K562 (cell line): ENCODE data around the gene TMEM158. TPM values are rescaled to one million over a fixed set of nuclear protein-coding genes. Genes with fewer than 3 reads are reported as not detected.
A peak's percentile ranks its signal among the peaks of the same experiment; 100 is the strongest.

Experiments
- ATAC-seq: fragments of 200-7000 bp; cut with Tn5 transposase; 3 replicates; pipeline ENCODE4 v1.9.1; 2020; ENCODE audit warnings: moderate library complexity
- BruUV-seq: library from RNA; stranded (reverse); fragments of 400-500 nt; replicated peaks from 2 replicates; lab custom pipeline; 2021; lab: Mats Ljungman, UMichigan
- CTCF ChIA-PET: fragments of 300-600 bp; formaldehyde crosslinking; extraction: SDS; loops from one replicate; lab custom pipeline; 2021; ENCODE audit warnings: low intra/inter-chr PET ratio; lab: Yijun Ruan, JAX
- POLR2A ChIA-PET: fragments of 300-600, 350-650 bp; sonication (Branson Sonifier 250); formaldehyde crosslinking; extraction: SDS; loops from one replicate; lab custom pipeline; 2021; ENCODE audit warnings: antibody characterized with exemption, inconsistent platforms; lab: Yijun Ruan, JAX
- DNase-seq, 4 experiments: peaks; one replicate each; pipeline versions ENCODE4 v3.0.0 to v3.0.0-alpha.2; 2011 to 2018; ENCODE audit warnings: low spot score in 3 of 4, mixed read lengths in 3 of 4; ENCODE audit errors: extremely low read depth in 1 of 4
- FAIRE-seq: peaks from 2 replicates; lab custom pipeline; 2011; peaks lifted over from hg19 to GRCh38; lab: Jason Lieb, UNC
- H2AFZ ChIP-seq: 2 replicates; pipeline ENCODE4 v1.6.0; 2011; ENCODE audit warnings: low read depth, low read length, control low read depth, inconsistent platforms
- H3K27ac ChIP-seq: fragments of 200-600 bp; 3 replicates; pipeline ENCODE4 v1.8.0; 2011; ENCODE audit warnings: low read depth, mild to moderate bottlenecking, control low read depth, inconsistent platforms, low read length, moderate library complexity, mixed read lengths; ENCODE audit errors: extremely low read depth
- H3K27me3 ChIP-seq, 2 experiments: fragments of 300-600 bp in 1 of 2; 2 replicates in 1 of 2; 3 replicates in 1 of 2; pipeline versions ENCODE4 v1.6.0 to v1.8.0; 2011; ENCODE audit warnings: inconsistent platforms in 2 of 2, low read length in 2 of 2, mild to moderate bottlenecking in 1 of 2, mixed read lengths in 1 of 2, moderate library complexity in 1 of 2; ENCODE audit not compliant: control insufficient read depth in 2 of 2, insufficient read depth in 2 of 2
- H3K36me3 ChIP-seq: fragments of 300-600 bp; 3 replicates; pipeline ENCODE4 v1.8.0; 2011; ENCODE audit warnings: mild to moderate bottlenecking, low read length, inconsistent platforms; ENCODE audit not compliant: control insufficient read depth, insufficient read depth
- H3K4me1 ChIP-seq, 2 experiments: fragments of 200-600 bp in 1 of 2; replicated peaks in 1 of 2; 2 replicates in 1 of 2; 3 replicates in 1 of 2; pipeline versions ENCODE4 v1.5.1 to v1.8.0; 2011; ENCODE audit warnings: inconsistent platforms in 2 of 2, low read length in 2 of 2, mild to moderate bottlenecking in 1 of 2, mixed read lengths in 1 of 2, moderate library complexity in 1 of 2; ENCODE audit not compliant: control insufficient read depth in 2 of 2, insufficient read depth in 2 of 2
- H3K4me2 ChIP-seq: 2 replicates; pipeline ENCODE4 v1.6.1; 2011; ENCODE audit warnings: low read length, control low read depth, inconsistent platforms, mixed read lengths; ENCODE audit not compliant: insufficient read depth
- H3K4me3 ChIP-seq: fragments of 200-600 bp; sonication (generic), shearing (Covaris generic); 2 replicates; pipeline ENCODE4 v1.5.1; 2016; ENCODE audit warnings: control low read depth, inconsistent platforms
- H3K79me2 ChIP-seq: fragments of 200-600 bp; 3 replicates; pipeline ENCODE4 v1.8.0; 2011; ENCODE audit warnings: low read length, inconsistent platforms; ENCODE audit not compliant: control insufficient read depth, insufficient read depth
- H3K9ac ChIP-seq, 2 experiments: 2 replicates each; pipeline versions ENCODE4 v1.6.0 to v1.6.1; 2011; ENCODE audit warnings: low read depth in 2 of 2, low read length in 2 of 2, control low read depth in 1 of 2, inconsistent platforms in 1 of 2, mild to moderate bottlenecking in 1 of 2, mixed read lengths in 1 of 2; ENCODE audit not compliant: insufficient read depth in 1 of 2
- H3K9me1 ChIP-seq: one replicate; pipeline ENCODE4 v1.6.0; 2011; ENCODE audit warnings: inconsistent platforms, mild to moderate bottlenecking, low read length, moderate library complexity; ENCODE audit not compliant: control insufficient read depth, insufficient read depth
- H3K9me3 ChIP-seq: replicated peaks from 2 replicates; pipeline ENCODE4 v1.5.1; 2011; ENCODE audit warnings: low read depth, low read length, inconsistent platforms; ENCODE audit not compliant: control insufficient read depth, insufficient read depth
- H4K20me1 ChIP-seq: replicated peaks from 2 replicates; pipeline ENCODE4 v1.6.1; 2011; ENCODE audit warnings: low read length, inconsistent platforms, mixed read lengths; ENCODE audit not compliant: control insufficient read depth, insufficient read depth
- C11orf30 ChIP-seq: fragments of 450-650 bp; IDR thresholded peaks from 2 replicates; pipeline ENCODE4 v1.6.1; 2016; ENCODE audit warnings: low read depth, mild to moderate bottlenecking
- DPF2 ChIP-seq: fragments of 450-650 bp; IDR thresholded peaks from 2 replicates; pipeline ENCODE4 v1.6.1; 2016
- ESRRA ChIP-seq: fragments of 450-650 bp; IDR thresholded peaks from 2 replicates; pipeline ENCODE4 v1.6.1; 2014; ENCODE audit warnings: low read depth, mild to moderate bottlenecking, moderate library complexity, borderline replicate concordance
- KDM4B ChIP-seq, 2 experiments: fragments of 450-650 bp in 1 of 2; sonication (generic) in 1 of 2; IDR thresholded peaks; 2 replicates each; pipeline ENCODE4 v1.6.1; 2016 to 2017; ENCODE audit warnings: borderline replicate concordance in 2 of 2, antibody characterized with exemption in 1 of 2, low read depth in 1 of 2, mild to moderate bottlenecking in 1 of 2
- L3MBTL2 ChIP-seq: fragments of 450-650 bp; IDR thresholded peaks from 2 replicates; pipeline ENCODE4 v1.6.1; 2016; ENCODE audit warnings: mild to moderate bottlenecking, moderate library complexity
- MTA2 ChIP-seq: fragments of 450-650 bp; IDR thresholded peaks from 2 replicates; pipeline ENCODE4 v1.6.1; 2016; ENCODE audit warnings: low read depth
- MTA3 ChIP-seq: fragments of 450-650 bp; formaldehyde crosslinking; IDR thresholded peaks from 2 replicates; pipeline ENCODE4 v1.6.1; 2017; ENCODE audit warnings: mild to moderate bottlenecking, borderline replicate concordance
- NEUROD1 ChIP-seq: fragments of 150-350 bp; IDR thresholded peaks from 2 replicates; pipeline ENCODE4 v1.6.1; 2014; ENCODE audit warnings: borderline replicate concordance, low read length, low read depth; ENCODE audit not compliant: partially characterized antibody
- SIX5 ChIP-seq, 2 experiments: IDR thresholded peaks; 2 replicates each; pipeline ENCODE4 v1.6.1; 2011; ENCODE audit warnings: low read length in 2 of 2, borderline replicate concordance in 1 of 2, low read depth in 1 of 2, mild to moderate bottlenecking in 1 of 2, moderate library complexity in 1 of 2; ENCODE audit not compliant: insufficient read depth in 1 of 2
- TEAD1 ChIP-seq, 2 experiments: fragments of 450-650 bp in 1 of 2; sonication (generic) in 1 of 2; formaldehyde crosslinking; IDR thresholded peaks; 2 replicates each; pipeline versions ENCODE4 v1.4.0 to v1.8.0; 2020 to 2022; ENCODE audit warnings: mild to moderate bottlenecking in 2 of 2, missing genetic modification reagents in 1 of 2
- ZBTB2 ChIP-seq: fragments of 450-650 bp; IDR thresholded peaks from 2 replicates; pipeline ENCODE4 v1.6.1; 2016; ENCODE audit warnings: antibody characterized with exemption
- ZKSCAN1 ChIP-seq: fragments of 150-350 bp; IDR thresholded peaks from 2 replicates; pipeline ENCODE4 v1.6.1; 2016; ENCODE audit warnings: low read depth, low read length
- ZNF12 ChIP-seq: sonication (generic); formaldehyde crosslinking; IDR thresholded peaks from 2 replicates; pipeline ENCODE4 v1.4.0; 2020; ENCODE audit warnings: mild to moderate bottlenecking, missing genetic modification reagents
- ZNF592 ChIP-seq: fragments of 450-650 bp; IDR thresholded peaks from 2 replicates; pipeline ENCODE4 v1.6.1; 2017; ENCODE audit warnings: antibody characterized with exemption, mild to moderate bottlenecking
- ZNF699 ChIP-seq: fragments of 250-450 bp; sonication (Bioruptor Pico); IDR thresholded peaks from 2 replicates; pipeline ENCODE4 v1.8.0; 2021; ENCODE audit warnings: mild to moderate bottlenecking, moderate library complexity; ENCODE audit not compliant: insufficient replicate concordance
- WGBS: fragments of 100-300 bp; shearing (Covaris generic); methylation state at CpG from one replicate; pipeline ENCODE4 v1.1.6; 2016; ENCODE audit warnings: low coverage, mixed read lengths; ENCODE audit not compliant: insufficient coverage; ENCODE audit errors: missing lambda C conversion rate; 5-methylcytosine and 5-hydroxymethylcytosine counted together
- in situ Hi-C: fragments of 300-500 bp; cut with MboI; formaldehyde crosslinking; loops from 4 replicates; pipeline ENCODE4 v1.15.0; 2018; ENCODE audit warnings: inconsistent platforms, mixed read lengths
- intact Hi-C: fragments of 100-400 bp; cut with micrococcal nuclease; formaldehyde crosslinking; loops from 2 replicates; pipeline ENCODE4 v1.14.2; 2022
- polyA plus RNA-seq, 8 experiments: library from polyadenylated mRNA; depleted of rRNA in 4 of 8; stranded (reverse) in 5 of 8; unstranded in 3 of 8; fragments of >200 nt; fragmentation: Nextera tagmentation in 2 of 8; fragmentation: Illumina TruSeq in 1 of 8; extraction: Ambion mirVana in 2 of 8; extraction: Trizol in 1 of 8; gene quantifications; 2 replicates each; pipeline versions ENCODE4 v1.2.1 to v1.2.3, GENCODE V29; 2011 to 2014; ENCODE audit warnings: inconsistent platforms in 1 of 8, missing spikeins in 1 of 8
- total RNA-seq, 7 experiments: library from RNA; depleted of rRNA in 6 of 7; stranded (reverse); fragments of >200 nt in 6 of 7; fragmentation: Illumina TruSeq in 2 of 7; extraction: Trizol in 2 of 7; gene quantifications; 2 replicates each; pipeline versions ENCODE4 v1.2.1 to v1.2.3, GENCODE V29; 2011 to 2021; ENCODE audit warnings: low replicate concordance in 1 of 7

Gene TMEM158
- total and polyA plus RNA-seq, 9 of the 15 experiments (the other 6 are each of a cell fraction or from before 2014, with no cell fraction given), result 2.2 to 46.5 (median 8.4) TPM

GRCh38 chr3:45210308-45211041 lies 15.6 kb downstream of the TMEM158 start:
- peaks cover 4 to 11% of the 10 kb centered on the region in 2 experiments; a peak in 3 of 5 replicates for H3K4me1 ChIP-seq
- H3K36me3 ChIP-seq, result no peaks in the 10 kb centered on the region
- DNase-seq (peak; percentile 81 to 88 (median 84)), ATAC-seq (peak; percentile 99), FAIRE-seq (peak; percentile 92)
- in situ Hi-C loops, result no loop called here
- POLR2A ChIA-PET, result interaction anchor here (0.6 to 3.0 kb wide), 9 partner anchors 12 to 303 kb away, joined by 3 to 24 read pairs (median 3); no protein-coding TSS in a partner anchor
- H3K79me2 ChIP-seq, result no peaks in the 10 kb centered on the region
- no peaks in the 10 kb centered on the region for H3K27me3 ChIP-seq
- no peak overlapping the region for H3K27ac ChIP-seq
- H3K9me1 ChIP-seq, result no peaks in the 10 kb centered on the region
- BruUV-seq, result no TSS peak
- WGBS, result 17% methylated on average over 14 of the region's 14 CpGs
- peak overlapping the region; percentile 89 for H2AFZ ChIP-seq
- no peaks in the 10 kb centered on the region for H3K9me3 ChIP-seq
- H3K4me2 ChIP-seq, result no peak overlapping the region
- CTCF ChIA-PET, result interaction anchor here (0.6 to 5.5 kb wide), 6 partner anchors 89 to 193 kb away, joined by 3 to 94 read pairs (median 3); no protein-coding TSS in a partner anchor
- intact Hi-C loops, result loop anchor here (1.0 to 2.0 kb wide), 3 partner anchors 40 to 170 kb away; no protein-coding TSS in a partner anchor
- H3K4me3 ChIP-seq, result no peak overlapping the region
- no peaks in the 10 kb centered on the region for H4K20me1 ChIP-seq
- H3K9ac ChIP-seq, result no peak overlapping the region; a peak in 1 of 4 replicates
- peak; percentile 74 for TF ChIP-seq NEUROD1
- peak; percentile 93 for TF ChIP-seq ZNF592
- TF ChIP-seq ZKSCAN1, result peak; percentile 15; the same call in 1 of the 2 replicates
- no peak for TF ChIP-seq C11orf30
- TF ChIP-seq ESRRA, result peak; percentile 42; the same call in 1 of the 2 replicates
- TF ChIP-seq ZNF699 (CRISPR knock-in tag), result no peak
- TF ChIP-seq ZNF12 (CRISPR knock-in tag), result no peak
- peak; percentile 81 for TF ChIP-seq ZBTB2
- no peak for TF ChIP-seq SIX5 (IDR thresholded peaks at IDR 0.05; ENCODE audit: borderline replicate concordance in 1 of 2, insufficient read depth in 1 of 2, low read depth in 1 of 2, low read length in 2 of 2)
- 0 out of 2 replicates have a peak, but pooled peaks have one; percentile 20 for TF ChIP-seq DPF2
- 0 out of 2 replicates have a peak, but pooled peaks have one; percentile 31 for TF ChIP-seq MTA2
- TF ChIP-seq KDM4B (IDR thresholded peaks at IDR 0.05; ENCODE audit: borderline replicate concordance in 2 of 2, low read depth in 1 of 2), result peak in 1 of 2 experiments; percentile 47; a peak in 1 of 4 replicates
- peak; percentile 29 to 47; a peak in 1 of 4 replicates for TF ChIP-seq TEAD1 (CRISPR knock-in tag; IDR thresholded peaks at IDR 0.05)
- peak; percentile 71; the same call in 1 of the 2 replicates for TF ChIP-seq MTA3
- TF ChIP-seq L3MBTL2, result peak; percentile 79
